IMR-90 (cell line): ENCODE data around the gene PRDM2. TPM values are rescaled to one million over a fixed set of nuclear protein-coding genes. Genes with fewer than 3 reads are reported as not detected.
A peak's percentile ranks its signal among the peaks of the same experiment; 100 is the strongest.

Experiments
- MXI1 ChIP-seq: IDR thresholded peaks from 2 replicates; pipeline ENCODE4 v1.6.1; 2012; ENCODE audit warnings: low read depth, mild to moderate bottlenecking, low read length, moderate library complexity, borderline replicate concordance
- POLR2A ChIP-seq: IDR thresholded peaks from 2 replicates; pipeline ENCODE4 v1.6.1; 2012; ENCODE audit warnings: mild to moderate bottlenecking, low read depth, low read length
- polyA plus RNA-seq, 3 experiments: library from polyadenylated mRNA; depleted of rRNA; stranded (reverse); fragments of >200 nt; gene quantifications; 2 replicates each; pipeline ENCODE4 v1.2.3, GENCODE V29; 2012; ENCODE audit warnings: low replicate concordance in 1 of 3
- total RNA-seq: library from RNA; depleted of rRNA; stranded (reverse); fragments of >200 nt; gene quantifications from 2 replicates; pipeline ENCODE4 v1.2.3, GENCODE V29; 2012
- TF ChIP-seq, protein P1 (sequence below): fragments of 150-350 bp; IDR thresholded peaks from 2 replicates; pipeline ENCODE4 v1.6.1; 2016; ENCODE audit warnings: low read depth, mild to moderate bottlenecking, low read length, moderate library complexity, borderline replicate concordance

The PRDM2 gene
- total and polyA plus RNA-seq, 2 of the 4 experiments (the other 2 are of a cell fraction) = 3.4 to 8.9 TPM

DNA sequence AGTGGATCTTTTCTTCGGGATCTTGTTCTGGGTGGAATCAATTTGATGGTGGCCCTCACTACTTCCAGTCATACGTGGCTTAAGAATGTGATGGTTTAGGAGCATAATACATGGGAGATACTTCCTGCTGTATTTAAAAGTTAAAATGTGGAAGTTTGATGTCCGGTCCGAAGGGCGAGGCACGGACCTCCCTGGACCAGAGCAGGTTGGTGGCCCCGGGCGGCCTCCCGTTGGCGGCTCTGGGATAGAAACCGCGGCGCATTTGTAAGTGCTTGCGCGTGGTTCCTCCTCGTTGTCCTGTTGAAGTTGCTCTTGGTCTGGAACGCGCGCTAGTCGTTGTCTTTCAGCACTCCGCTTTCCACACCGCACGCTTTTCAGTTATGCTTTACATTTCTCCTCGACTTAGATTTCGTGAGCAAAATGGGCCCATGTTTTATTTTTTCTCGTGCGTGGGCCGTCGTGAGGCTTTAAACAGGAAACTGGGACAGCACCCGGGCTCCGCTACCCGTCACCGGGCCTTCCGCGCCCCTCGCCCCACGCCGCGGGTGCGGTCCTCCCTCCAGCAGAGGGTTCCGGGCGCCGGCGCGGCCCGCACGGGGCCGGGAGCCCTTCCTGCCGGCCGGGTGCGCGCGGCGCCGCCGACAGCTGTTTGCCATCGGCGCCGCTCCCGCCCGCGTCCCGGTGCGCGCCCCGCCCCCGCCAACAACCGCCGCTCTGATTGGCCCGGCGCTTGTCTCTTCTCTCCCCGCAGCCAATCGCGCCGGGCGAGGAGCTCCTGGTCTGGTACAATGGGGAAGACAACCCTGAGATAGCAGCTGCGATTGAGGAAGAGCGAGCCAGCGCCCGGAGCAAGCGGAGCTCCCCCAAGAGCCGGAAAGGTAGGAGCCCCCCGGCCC, 48.9 kb downstream of the PRDM2 start (continued):
- TF ChIP-seq, protein P1, sequence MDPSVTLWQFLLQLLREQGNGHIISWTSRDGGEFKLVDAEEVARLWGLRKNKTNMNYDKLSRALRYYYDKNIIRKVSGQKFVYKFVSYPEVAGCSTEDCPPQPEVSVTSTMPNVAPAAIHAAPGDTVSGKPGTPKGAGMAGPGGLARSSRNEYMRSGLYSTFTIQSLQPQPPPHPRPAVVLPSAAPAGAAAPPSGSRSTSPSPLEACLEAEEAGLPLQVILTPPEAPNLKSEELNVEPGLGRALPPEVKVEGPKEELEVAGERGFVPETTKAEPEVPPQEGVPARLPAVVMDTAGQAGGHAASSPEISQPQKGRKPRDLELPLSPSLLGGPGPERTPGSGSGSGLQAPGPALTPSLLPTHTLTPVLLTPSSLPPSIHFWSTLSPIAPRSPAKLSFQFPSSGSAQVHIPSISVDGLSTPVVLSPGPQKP = no peak
- peak; percentile 66 for TF ChIP-seq MXI1
- peak; percentile 85 for TF ChIP-seq POLR2A
